Aorta (tissue), 5 donors: ENCODE results near the gene SPEM3. TPM values are rescaled to one million over a fixed set of nuclear protein-coding genes. Genes with fewer than 3 reads are reported as not detected.

ENCODE experiments used
- ATAC-seq: fragments of 200-7000 bp; cut with Tn5 transposase; one replicate; pipeline ENCODE4 v1.9.1; 2022; ENCODE audit warnings: moderate library complexity; ENCODE audit not compliant: low FRiP score
- DNase-seq, 2 donors: peaks; one replicate each; pipeline ENCODE4 v3.0.0-alpha.2; 2020
- H3K27ac ChIP-seq, 2 donors: one replicate each; pipeline ENCODE4 v1.5.1; 2013; ENCODE audit warnings: low read length in 2 of 2, mild to moderate bottlenecking in 2 of 2, moderate library complexity in 2 of 2, control low read depth in 1 of 2, inconsistent platforms in 1 of 2, low read depth in 1 of 2
- H3K27me3 ChIP-seq, 2 donors: one replicate each; pipeline ENCODE4 v1.6.1; 2013; ENCODE audit warnings: control low read depth in 1 of 2, low read length in 1 of 2, mild to moderate bottlenecking in 1 of 2, moderate library complexity in 1 of 2; ENCODE audit not compliant: insufficient read depth in 2 of 2, control insufficient read depth in 1 of 2
- H3K36me3 ChIP-seq, 2 donors: one replicate each; pipeline ENCODE4 v1.6.1; 2013; ENCODE audit warnings: control low read depth in 1 of 2, low read length in 1 of 2, mild to moderate bottlenecking in 1 of 2; ENCODE audit not compliant: insufficient read depth in 2 of 2, control insufficient read depth in 1 of 2
- H3K4me1 ChIP-seq, 2 donors: one replicate each; pipeline ENCODE4 v1.6.1; 2013; ENCODE audit warnings: low read length in 2 of 2, control low read depth in 1 of 2, mild to moderate bottlenecking in 1 of 2, moderate library complexity in 1 of 2; ENCODE audit not compliant: insufficient read depth in 2 of 2, control insufficient read depth in 1 of 2
- H3K4me3 ChIP-seq, 2 donors: one replicate each; pipeline ENCODE4 v1.5.1; 2013; ENCODE audit warnings: low read length in 2 of 2, control low read depth in 1 of 2, mild to moderate bottlenecking in 1 of 2
- H3K9me3 ChIP-seq: one replicate; pipeline ENCODE4 v1.6.1; 2013; ENCODE audit warnings: mild to moderate bottlenecking, low read length; ENCODE audit not compliant: control insufficient read depth
- WGBS, 2 donors: extraction: QIAGEN DNeasy Blood & Tissue Kit; methylation state at CpG; one replicate each; pipeline ENCODE4 v1.1.7; 2013; 5-methylcytosine and 5-hydroxymethylcytosine counted together
- intact Hi-C, 2 donors: fragments of 100-400 bp; cut with DNase I; formaldehyde crosslinking; loops; one replicate each; pipeline versions ENCODE4 v1.14.2 to v1.15.0; 2022
- polyA plus RNA-seq, 2 donors: library from polyadenylated mRNA; stranded (reverse); fragments of 200-250 nt; gene quantifications; one replicate each; pipeline ENCODE4 v1.2.3, GENCODE V29; 2013
- total RNA-seq, 2 donors: library from RNA; stranded (reverse); fragmentation: NEBNext Ultra II Directional; extraction: Animal tissue kit (Norgen Biotek cat#: 25700); gene quantifications; one replicate each; pipeline ENCODE4 v1.2.1, GENCODE V29; 2021
- donor health status: healthy with polysubstance abuse.
- donor health status: Bipolar disorder and iron deficiency.
- donor health status: DM: no; HTN: no; CAD: no.
- donor health status: DM: no; HTN: no; CAD: no.
- donor health status: DM: yes; HTN: yes; CAD: no.

Gene SPEM3
- total and polyA plus RNA-seq, 4 donors = not detected

DNA sequence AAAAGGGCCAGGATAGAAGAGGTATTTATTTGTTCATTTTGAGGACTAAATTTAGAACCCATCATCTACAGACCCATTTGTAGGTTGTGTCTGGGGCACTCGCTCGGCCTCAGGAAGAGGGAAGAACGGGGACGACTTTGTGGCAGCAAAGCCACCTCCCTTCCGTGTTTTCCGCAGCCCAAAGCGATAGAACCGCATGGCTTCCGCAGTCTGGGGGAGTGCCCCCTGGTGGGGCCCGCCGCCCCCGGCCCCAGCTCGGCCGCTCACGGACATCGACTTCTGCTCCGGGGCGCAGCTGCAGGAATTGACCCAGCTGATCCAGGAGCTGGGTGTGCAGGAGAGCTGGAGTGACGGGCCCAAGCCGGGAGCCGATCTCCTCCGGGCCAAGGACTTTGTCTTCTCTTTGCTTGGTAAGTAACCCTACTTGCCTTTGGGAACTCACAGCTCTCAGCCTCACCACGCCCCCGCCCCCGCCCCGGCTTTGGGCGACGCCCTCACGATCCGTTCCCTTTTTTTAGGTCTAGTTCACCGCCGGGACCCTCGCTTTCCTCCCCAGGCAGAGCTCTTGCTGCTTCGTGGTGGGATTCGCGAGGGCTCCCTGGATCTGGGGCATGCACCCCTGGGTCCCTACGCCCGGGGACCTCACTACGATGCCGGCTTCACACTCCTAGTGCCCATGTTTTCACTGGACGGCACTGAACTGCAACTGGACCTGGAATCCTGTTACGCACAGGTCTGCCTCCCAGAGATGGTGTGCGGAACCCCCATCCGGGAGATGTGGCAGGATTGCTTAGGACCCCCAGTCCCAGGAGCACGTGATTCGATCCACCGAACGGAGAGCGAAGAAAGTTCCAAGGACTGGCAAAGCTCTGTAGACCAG is 7.3 kb downstream of the SPEM3 start:
- intact Hi-C loops = loop anchor here (1.0 to 10.0 kb wide), 6 partner anchors 29 to 123 kb away; partner anchors contain the start of genes POLR2A (in 2 of the 2), KCTD11 (in 1 of the 2), NLGN2 (in 1 of the 2) and TMEM95 (in 1 of the 2)
- Histone ChIP-seq H3K36me3 (no peaks in the 10 kb centered on the region), H3K9me3 (no peaks in the 10 kb centered on the region), H3K27ac (no peak overlapping the region), H3K4me3 (peak overlapping the region; percentile 17 to 35), H3K4me1 (no peaks in the 10 kb centered on the region), H3K27me3 (no peaks in the 10 kb centered on the region)
- ATAC-seq (peak; percentile 22), DNase-seq (peak; percentile 67 to 86)
- WGBS, 2 donors = 3 to 4% methylated on average over 49 of the region's 49 CpGs

DNA sequence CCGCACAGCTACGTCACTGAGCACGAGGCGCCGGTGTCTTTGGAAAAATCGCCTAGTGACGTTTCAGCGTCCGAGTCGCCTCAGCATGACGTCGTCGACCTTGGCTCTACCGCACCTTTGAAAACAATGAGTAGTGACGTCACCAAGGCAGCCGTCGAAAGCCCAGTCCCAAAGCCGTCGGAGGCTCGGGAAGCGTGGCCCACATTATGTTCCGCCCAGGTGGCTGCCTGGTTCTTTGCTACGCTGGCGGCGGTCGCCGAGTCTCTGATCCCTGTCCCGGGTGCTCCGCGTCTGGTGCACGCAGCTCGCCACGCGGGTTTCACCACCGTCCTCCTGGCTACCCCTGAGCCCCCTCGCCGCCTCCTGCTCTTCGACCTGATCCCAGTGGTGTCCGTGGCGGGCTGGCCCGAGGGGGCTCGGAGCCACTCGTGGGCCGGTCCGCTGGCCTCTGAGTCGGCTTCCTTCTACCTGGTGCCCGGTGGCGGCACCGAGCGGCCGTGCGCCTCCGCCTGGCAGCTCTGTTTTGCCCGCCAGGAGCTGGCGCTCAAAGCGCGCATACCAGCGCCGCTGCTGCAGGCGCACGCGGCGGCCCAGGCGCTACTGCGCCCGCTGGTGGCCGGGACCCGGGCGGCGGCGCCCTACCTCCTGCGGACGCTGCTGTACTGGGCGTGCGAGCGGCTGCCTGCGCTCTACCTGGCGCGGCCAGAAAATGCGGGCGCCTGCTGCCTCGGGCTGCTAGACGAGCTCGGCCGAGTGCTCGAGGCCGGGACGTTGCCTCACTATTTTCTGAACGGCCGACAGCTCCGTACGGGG is 8.1 kb downstream of the SPEM3 start:
- Histone ChIP-seq H3K27ac (no peak overlapping the region), H3K36me3 (no peaks in the 10 kb centered on the region), H3K27me3 (no peaks in the 10 kb centered on the region), H3K9me3 (no peaks in the 10 kb centered on the region), H3K4me1 (no peaks in the 10 kb centered on the region), H3K4me3 (no peak overlapping the region)
- ATAC-seq (peak; percentile 88), DNase-seq (peak; percentile 85 to 92)
- intact Hi-C loops = loop anchor here (2.0 to 10.0 kb wide), 2 partner anchors 82 to 122 kb away; partner anchors contain the start of genes KCTD11 (in 1 of the 2), TMEM95 (in 1 of the 2) and TNFSF13 (in 1 of the 2)
- WGBS, 2 donors = 3 to 4% methylated on average over 79 to 92 of the region's 92 CpGs

DNA sequence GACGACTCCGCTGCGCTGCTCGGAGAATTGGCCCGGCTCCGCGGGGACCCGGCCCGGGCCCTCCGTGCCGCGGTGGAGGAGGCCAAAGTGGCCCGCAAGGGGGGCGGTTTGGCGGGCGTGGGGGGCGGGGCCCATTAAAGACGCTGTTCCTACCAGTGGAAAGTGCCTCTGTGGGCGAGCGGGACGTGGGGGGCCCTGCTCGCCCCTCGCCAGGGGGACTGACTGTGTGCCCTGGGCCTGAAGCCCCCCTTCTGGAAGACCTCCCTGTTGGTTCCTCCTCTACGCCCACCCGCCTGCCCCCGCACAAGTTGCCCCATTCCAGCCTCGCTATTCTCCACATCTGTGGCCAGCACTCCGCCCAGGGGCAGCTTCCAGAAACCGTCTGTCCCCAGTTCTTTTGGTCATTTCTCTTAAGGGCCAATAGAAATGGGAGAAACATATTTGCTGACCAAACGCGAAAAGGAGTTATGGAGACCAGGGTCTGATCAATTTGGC is 8.8 kb downstream of the SPEM3 start:
- ATAC-seq (no peak), DNase-seq (no peak)
- Histone ChIP-seq H3K36me3 (no peaks in the 10 kb centered on the region), H3K9me3 (no peaks in the 10 kb centered on the region), H3K4me3 (no peak overlapping the region), H3K27ac (no peak overlapping the region), H3K27me3 (no peaks in the 10 kb centered on the region), H3K4me1 (no peaks in the 10 kb centered on the region)
- intact Hi-C loops = loop anchor here (2.0 to 10.0 kb wide), 2 partner anchors 83 to 121 kb away; partner anchors contain the start of genes KCTD11 (in 1 of the 2), TMEM95 (in 1 of the 2) and TNFSF13 (in 1 of the 2)
- 31 to 37% methylated on average over 24 to 31 of the region's 31 CpGs for WGBS, 2 donors

DNA sequence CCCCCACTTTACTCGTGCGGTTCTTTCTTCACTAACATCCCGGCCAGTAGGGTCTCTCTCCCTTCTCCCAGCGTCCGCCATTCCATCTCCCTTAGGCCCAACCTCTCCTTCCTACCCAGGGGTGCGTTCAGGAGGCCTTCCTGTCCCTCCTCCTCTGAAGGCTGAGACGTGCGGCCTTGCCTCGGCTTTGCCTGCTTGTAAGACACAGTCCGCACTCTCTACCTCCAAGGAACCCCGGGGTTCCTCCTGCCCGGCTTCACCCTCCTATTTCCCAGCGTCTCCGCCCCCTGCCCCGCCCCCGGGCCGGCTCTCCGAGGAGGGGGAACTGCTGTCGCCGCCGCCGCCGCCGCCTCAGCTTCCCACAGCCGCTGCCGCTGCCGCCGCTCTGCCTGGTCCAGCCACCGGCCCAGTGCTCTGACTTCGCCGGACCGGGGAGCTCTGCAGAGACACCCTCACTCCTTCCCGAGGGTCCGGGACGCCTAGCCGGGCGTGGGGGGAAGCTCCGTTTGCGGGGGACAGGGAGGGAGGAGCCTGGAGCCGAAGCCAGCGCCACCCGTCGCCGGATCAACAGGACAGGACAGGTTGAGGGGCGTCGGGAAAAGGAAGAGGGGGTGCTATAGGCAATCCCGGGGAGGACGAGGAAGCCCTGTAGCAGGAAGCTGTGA is 9.4 kb downstream of the SPEM3 start:
- H3K4me3 ChIP-seq = no peak overlapping the region
- H3K27ac ChIP-seq = no peak overlapping the region
- no peaks in the 10 kb centered on the region for H3K27me3 ChIP-seq
- WGBS, 2 donors = 46% methylated on average over 46 to 48 of the region's 48 CpGs
- DNase-seq (peak; percentile 84 to 90), ATAC-seq (peak; percentile 17)
- H3K9me3 ChIP-seq = no peaks in the 10 kb centered on the region
- no peaks in the 10 kb centered on the region for H3K36me3 ChIP-seq
- no peaks in the 10 kb centered on the region for H3K4me1 ChIP-seq
- intact Hi-C loops = loop anchor here (2.0 to 10.0 kb wide), 2 partner anchors 83 to 121 kb away; partner anchors contain the start of genes KCTD11 (in 1 of the 2), TMEM95 (in 1 of the 2) and TNFSF13 (in 1 of the 2)

DNA sequence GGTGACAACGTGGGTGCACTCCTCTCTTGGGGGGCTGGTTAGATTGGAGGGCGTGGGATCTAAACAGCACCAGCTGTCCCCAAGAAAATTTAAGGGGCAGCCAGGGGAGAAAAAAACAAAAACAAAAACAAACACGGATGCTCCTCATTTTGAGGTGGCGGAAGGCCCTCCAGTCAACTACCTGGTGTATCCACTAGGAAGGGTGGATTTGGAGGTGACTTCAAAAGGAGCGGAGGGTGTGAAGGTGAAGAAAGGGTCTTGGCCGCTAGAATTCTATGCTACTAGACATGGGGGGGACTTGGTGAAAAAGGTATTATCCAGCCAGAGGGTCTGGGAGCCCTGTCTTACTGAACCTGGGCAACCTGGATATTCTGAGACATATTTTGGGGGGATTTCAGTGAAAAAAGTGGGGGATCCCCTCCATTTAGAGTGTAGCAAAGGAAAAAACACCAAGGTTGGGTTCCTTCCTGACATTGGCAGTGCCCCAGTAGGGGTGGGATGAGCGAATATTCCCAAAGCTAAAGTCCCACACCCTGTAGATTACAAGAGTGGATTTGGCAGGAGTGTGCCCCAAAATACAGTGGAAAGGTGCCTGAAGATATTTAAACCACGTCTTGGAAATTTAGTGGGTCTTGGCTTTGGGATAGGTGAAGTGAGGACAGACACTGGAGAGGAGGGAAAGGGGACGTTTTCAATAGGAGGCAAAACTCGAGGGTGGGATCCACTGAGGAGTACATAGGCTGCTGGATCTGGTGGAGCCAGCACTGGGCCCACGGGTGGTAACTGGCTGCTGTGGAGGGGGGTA is 10.2 kb downstream of the SPEM3 start:
- no peak for DNase-seq
- ATAC-seq = no peak
- no peak overlapping the region for H3K4me3 ChIP-seq
- no peak overlapping the region for H3K27ac ChIP-seq
- 64 to 65% methylated on average over 11 of the region's 11 CpGs for WGBS, 2 donors
- H3K4me1 ChIP-seq = no peaks in the 10 kb centered on the region
- H3K27me3 ChIP-seq = no peaks in the 10 kb centered on the region
- intact Hi-C loops = loop anchor here in 1 of 2 donors (10.0 kb wide), 1 partner anchor 84 kb away; the partner anchor contains the start of genes KCTD11 and TMEM95
- no peaks in the 10 kb centered on the region for H3K36me3 ChIP-seq
- H3K9me3 ChIP-seq = no peaks in the 10 kb centered on the region

DNA sequence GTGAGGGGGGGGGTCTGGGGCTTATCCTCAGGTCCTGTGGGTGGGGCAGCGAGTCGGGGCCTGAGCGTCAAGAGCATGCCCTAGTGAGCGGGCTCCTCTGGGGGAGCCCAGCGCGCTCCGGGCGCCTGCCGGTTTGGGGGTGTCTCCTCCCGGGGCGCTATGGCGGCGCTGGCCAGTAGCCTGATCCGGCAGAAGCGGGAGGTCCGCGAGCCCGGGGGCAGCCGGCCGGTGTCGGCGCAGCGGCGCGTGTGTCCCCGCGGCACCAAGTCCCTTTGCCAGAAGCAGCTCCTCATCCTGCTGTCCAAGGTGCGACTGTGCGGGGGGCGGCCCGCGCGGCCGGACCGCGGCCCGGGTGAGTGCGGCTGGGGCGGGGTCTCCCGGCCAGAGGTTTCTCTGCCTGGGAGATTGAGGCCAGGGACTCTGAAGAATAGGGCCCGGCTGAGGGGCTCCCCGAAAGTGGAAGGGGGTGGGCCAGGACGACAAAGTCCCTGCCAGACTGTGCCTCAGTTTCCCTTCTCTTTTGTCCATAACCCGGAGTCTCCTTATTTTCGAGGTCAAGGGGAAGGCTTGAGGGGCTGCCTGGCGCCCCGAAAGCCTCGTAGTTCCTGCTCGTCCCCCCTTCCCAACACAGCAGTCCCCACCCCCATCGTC is 10.9 kb downstream of the SPEM3 start, which contains the start of gene FGF11:
Gene FGF11 (plus strand): TSS at position 51 of the 651 bp plus-strand sequence. CDS start 109 bp downstream, at position 160.
- Histone ChIP-seq H3K9me3 (no peaks in the 10 kb centered on the region), H3K4me1 (no peaks in the 10 kb centered on the region), H3K36me3 (no peaks in the 10 kb centered on the region), H3K27me3 (no peaks in the 10 kb centered on the region), H3K4me3 (no peak within 1 kb of the TSS), H3K27ac (no peak within 1 kb of the TSS)
- ATAC-seq (no peak), DNase-seq (no peak)
- WGBS, 2 donors = 2 to 4% methylated on average over 47 to 50 of the region's 50 CpGs
- intact Hi-C loops = loop anchor here in 1 of 2 donors (10.0 kb wide), 1 partner anchor 85 kb away; the partner anchor contains the start of genes KCTD11 and TMEM95

DNA sequence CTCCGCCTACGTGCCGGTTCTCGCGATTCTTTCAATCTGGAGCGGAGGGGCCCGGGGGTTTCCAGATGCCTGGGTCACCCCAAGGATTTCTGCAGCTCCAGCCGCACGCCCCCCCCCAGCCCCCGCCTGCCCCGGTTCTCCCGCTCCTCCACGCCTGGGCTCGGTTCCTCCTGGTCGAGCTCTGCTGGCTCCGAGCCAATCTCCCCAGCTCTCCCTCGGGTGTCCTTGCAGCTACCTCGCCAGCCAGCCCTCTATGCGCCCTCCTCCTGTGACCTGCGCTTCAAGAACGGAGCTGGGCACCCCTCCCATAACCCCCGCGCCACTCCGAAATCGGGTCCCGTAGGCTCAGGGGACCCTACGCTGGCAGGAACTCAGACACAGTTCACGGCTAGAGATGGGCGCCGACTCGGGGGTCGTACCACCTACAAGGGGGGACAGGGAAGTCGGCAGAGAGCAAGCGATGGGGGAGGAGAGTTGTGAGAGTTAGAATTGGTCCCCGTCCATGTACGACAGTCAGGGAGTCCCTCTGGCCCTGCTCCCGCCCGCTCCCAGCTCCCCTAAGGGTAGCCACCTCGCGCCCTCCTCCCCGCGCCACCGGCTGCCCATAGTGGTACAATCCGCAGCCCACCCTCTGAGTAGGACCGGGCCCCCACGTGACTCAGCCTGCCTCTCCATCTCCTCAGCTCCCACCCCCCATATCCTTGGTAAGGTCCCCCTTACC is 11.6 kb downstream of the SPEM3 start:
- intact Hi-C loops = no loop called here
- WGBS, 2 donors = 2 to 3% methylated on average over 40 to 46 of the region's 46 CpGs
- Histone ChIP-seq H3K4me3 (no peak overlapping the region), H3K27ac (no peak overlapping the region), H3K27me3 (no peaks in the 10 kb centered on the region), H3K9me3 (no peaks in the 10 kb centered on the region), H3K4me1 (no peaks in the 10 kb centered on the region), H3K36me3 (no peaks in the 10 kb centered on the region)
- DNase-seq (peak; percentile 77 to 87), ATAC-seq (no peak)
